Measurements from ENCODE around the gene UNC13C.

GRCh38 chr15:54091651-54092050 lies 113.4 kb downstream of the UNC13C start:
- no peak for TF ChIP-seq POLR2AphosphoS5 (IDR thresholded peaks at IDR 0.05; ENCODE audit: low read depth, low read length)
- no peak for TF ChIP-seq POLR2A (IDR thresholded peaks at IDR 0.05; ENCODE audit: low read depth, low read length)
- TF ChIP-seq TAF1 (IDR thresholded peaks at IDR 0.05; ENCODE audit: borderline replicate concordance, low read depth, low read length) = no peak

All from GM12892 (cell line).